OCI-LY3 (cell line): ENCODE data around the gene SUSD5.

Experiments used
- H2AFZ ChIP-seq: fragments of 200-600, 300-600 bp; shearing (Covaris generic); 2 replicates; pipeline ENCODE4 v1.6.0; 2014; ENCODE audit warnings: antibody characterized with exemption, low read depth, low read length
- H3K27ac ChIP-seq: fragments of 200-600, 300-600 bp; sonication (generic); 2 replicates; pipeline ENCODE4 v1.5.1; 2014; ENCODE audit warnings: mild to moderate bottlenecking, low read length, moderate library complexity, mixed read lengths
- H3K27me3 ChIP-seq: fragments of 200-600, 300-600 bp; sonication (generic); 2 replicates; pipeline ENCODE4 v1.6.1; 2014; ENCODE audit warnings: low read depth, low read length, mixed read lengths
- H3K36me3 ChIP-seq: fragments of 200-600, 300-600 bp; sonication (generic); replicated peaks from 2 replicates; pipeline ENCODE3; 2014; ENCODE audit warnings: low read depth, low read length, mixed read lengths
- H3K4me1 ChIP-seq: fragments of 300-600, 200-600 bp; sonication (generic); 2 replicates; pipeline ENCODE4 v1.6.1; 2014; ENCODE audit warnings: low read length, mixed read lengths
- H3K4me2 ChIP-seq: fragments of 200-600, 300-600 bp; sonication (generic); 2 replicates; pipeline ENCODE4 v1.6.1; 2014; ENCODE audit warnings: low read length, mixed read lengths
- H3K4me3 ChIP-seq: fragments of 300-600, 200-600 bp; sonication (generic); 2 replicates; pipeline ENCODE4 v1.5.1; 2014; ENCODE audit warnings: antibody characterized with exemption, mild to moderate bottlenecking, low read length, moderate library complexity
- H3K79me2 ChIP-seq: fragments of 300-600, 200-600 bp; shearing (Covaris generic); 2 replicates; pipeline ENCODE4 v1.6.1; 2014; ENCODE audit warnings: mild to moderate bottlenecking, low read length, mixed read lengths
- H3K9ac ChIP-seq: fragments of 300-600, 200-600 bp; shearing (Covaris generic); 2 replicates; pipeline ENCODE4 v1.6.0; 2014; ENCODE audit warnings: mild to moderate bottlenecking, low read length, moderate library complexity
- H3K9me3 ChIP-seq: fragments of 200-600, 300-600 bp; shearing (Covaris generic); 2 replicates; pipeline ENCODE4 v1.6.1; 2014; ENCODE audit warnings: low read length, mixed read lengths; ENCODE audit not compliant: insufficient read depth
- H4K20me1 ChIP-seq: fragments of 200-600, 300-600 bp; sonication (generic); 2 replicates; pipeline ENCODE4 v1.6.1; 2016; ENCODE audit warnings: low read length, mixed read lengths; ENCODE audit not compliant: insufficient read depth
- CTCF ChIP-seq: fragments of 200-600, 300-600 bp; sonication (generic); IDR thresholded peaks from 2 replicates; pipeline ENCODE4 v1.5.1; 2014; ENCODE audit warnings: antibody characterized with exemption, low read length, low read depth
- EZH2phosphoT487 ChIP-seq: fragments of 200-600 bp; shearing (Covaris generic); IDR thresholded peaks from 2 replicates; pipeline ENCODE4 v1.6.1; 2018; ENCODE audit warnings: antibody characterized with exemption, mixed run types, low read depth

The SUSD5 gene

GRCh38 chr3:33125840-33126239 is 92.8 kb downstream of the SUSD5 start:
- H2AFZ ChIP-seq = no peak overlapping the region
- H4K20me1 ChIP-seq = no peaks in the 10 kb centered on the region
- H3K4me1 ChIP-seq = no peaks in the 10 kb centered on the region
- no peak overlapping the region for H3K27ac ChIP-seq
- TF ChIP-seq EZH2phosphoT487 (no peak), CTCF (no peak)
- no peak overlapping the region for H3K4me3 ChIP-seq
- peaks cover 8% of the 10 kb centered on the region for H3K36me3 ChIP-seq
- no peaks in the 10 kb centered on the region for H3K9me3 ChIP-seq
- no peak overlapping the region for H3K9ac ChIP-seq
- no peak overlapping the region for H3K4me2 ChIP-seq
- H3K27me3 ChIP-seq = no peaks in the 10 kb centered on the region
- no peaks in the 10 kb centered on the region for H3K79me2 ChIP-seq

- Histone ChIP-seq H3K27me3 (no peaks in the 10 kb centered on the region), H3K4me3 (no peak overlapping the region), H3K9me3 (no peaks in the 10 kb centered on the region), H3K9ac (no peak overlapping the region), H3K4me2 (no peak overlapping the region), H3K4me1 (no peaks in the 10 kb centered on the region), H3K36me3 (peaks cover 9% of the 10 kb centered on the region), H2AFZ (no peak overlapping the region), H3K27ac (no peak overlapping the region), H4K20me1 (no peaks in the 10 kb centered on the region), H3K79me2 (no peaks in the 10 kb centered on the region)
- TF ChIP-seq CTCF = no peak
- no peak for TF ChIP-seq EZH2phosphoT487
Measured at GRCh38 chr3:33124638-33125037, 94.0 kb downstream of the SUSD5 start.

- H3K4me3 ChIP-seq = no peak overlapping the region
- TF ChIP-seq EZH2phosphoT487 (no peak), CTCF (no peak)
- H4K20me1 ChIP-seq = no peaks in the 10 kb centered on the region
- H3K27ac ChIP-seq = no peak overlapping the region
- H3K79me2 ChIP-seq = no peaks in the 10 kb centered on the region
- H3K9me3 ChIP-seq = no peaks in the 10 kb centered on the region
- H3K36me3 ChIP-seq = peaks cover 9% of the 10 kb centered on the region
- no peak overlapping the region for H3K9ac ChIP-seq
- no peaks in the 10 kb centered on the region for H3K4me1 ChIP-seq
- H3K4me2 ChIP-seq = no peak overlapping the region
- H2AFZ ChIP-seq = no peak overlapping the region
- no peaks in the 10 kb centered on the region for H3K27me3 ChIP-seq
Measured at GRCh38 chr3:33122991-33123390, 95.6 kb downstream of the SUSD5 start.

- H3K4me2 ChIP-seq = no peak overlapping the region
- H3K9me3 ChIP-seq = no peaks in the 10 kb centered on the region
Measured at GRCh38 chr3:33119891-33120290, 98.7 kb downstream of the SUSD5 start.

More at GRCh38 chr3:33119891-33120290, 98.7 kb downstream of the SUSD5 start:
- H4K20me1 ChIP-seq = no peaks in the 10 kb centered on the region
- no peak overlapping the region for H3K4me3 ChIP-seq
- no peaks in the 10 kb centered on the region for H3K27me3 ChIP-seq
- TF ChIP-seq EZH2phosphoT487 = no peak
- TF ChIP-seq CTCF = no peak
- peaks cover 7% of the 10 kb centered on the region for H3K36me3 ChIP-seq
- H3K9ac ChIP-seq = no peak overlapping the region
- H3K27ac ChIP-seq = no peak overlapping the region
- peaks cover 4% of the 10 kb centered on the region; the same call in 1 of the 2 replicates for H3K4me1 ChIP-seq
- H2AFZ ChIP-seq = no peak overlapping the region
- 0 out of 2 replicates have a peak, but pooled peaks cover 3% of the 10 kb centered on the region for H3K79me2 ChIP-seq
